Activated naive CD4-positive, alpha-beta T cell (primary cell): ENCODE results near the gene PRR5L.

Experiments used
- DNase-seq, 4 experiments: peaks; one replicate each; lab custom pipeline; 2025; lab: John Stamatoyannopoulos, UW

PRR5L gene

DNA sequence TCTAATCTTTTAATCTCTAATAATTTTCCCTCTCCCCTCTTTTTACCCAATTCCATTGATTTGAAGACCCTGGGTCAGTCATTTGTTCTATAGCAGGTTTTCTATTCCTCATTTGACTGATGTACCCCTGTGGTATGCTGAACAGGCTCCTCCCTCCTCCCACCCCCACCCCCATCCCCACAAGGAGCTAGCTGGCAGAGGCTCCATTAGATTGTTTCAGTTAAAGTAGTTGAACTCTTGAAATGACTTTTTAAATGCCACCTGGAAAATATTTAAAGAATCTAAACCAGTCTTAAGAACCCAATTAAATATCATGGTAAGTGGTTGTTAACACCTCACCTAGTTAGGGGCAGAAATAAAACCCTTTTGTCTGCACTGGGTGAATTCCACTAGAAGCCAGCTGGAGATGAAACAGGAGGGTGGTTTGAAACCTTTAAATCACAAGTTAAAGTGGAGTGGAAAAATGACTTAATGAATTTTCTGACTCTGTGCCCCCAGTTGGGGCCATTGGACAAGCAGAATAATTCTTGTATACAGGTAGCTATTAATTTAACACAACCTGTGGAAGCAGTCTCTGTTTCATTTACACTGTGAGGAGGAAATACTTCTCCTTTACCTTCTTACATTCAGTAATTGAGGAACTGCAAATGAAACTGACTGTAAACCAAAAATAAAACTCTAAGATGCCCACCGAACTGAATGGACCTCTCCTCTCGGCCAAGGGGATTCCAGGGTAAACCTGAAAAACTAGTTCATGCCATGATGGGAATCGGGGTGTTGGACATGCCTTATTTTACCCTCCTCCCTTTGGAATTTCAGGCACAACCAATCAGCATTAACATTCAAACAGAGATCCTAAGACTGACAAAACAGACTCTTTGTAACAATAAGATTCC lies 30.7 kb downstream of the PRR5L start:
- no peak for DNase-seq

DNA sequence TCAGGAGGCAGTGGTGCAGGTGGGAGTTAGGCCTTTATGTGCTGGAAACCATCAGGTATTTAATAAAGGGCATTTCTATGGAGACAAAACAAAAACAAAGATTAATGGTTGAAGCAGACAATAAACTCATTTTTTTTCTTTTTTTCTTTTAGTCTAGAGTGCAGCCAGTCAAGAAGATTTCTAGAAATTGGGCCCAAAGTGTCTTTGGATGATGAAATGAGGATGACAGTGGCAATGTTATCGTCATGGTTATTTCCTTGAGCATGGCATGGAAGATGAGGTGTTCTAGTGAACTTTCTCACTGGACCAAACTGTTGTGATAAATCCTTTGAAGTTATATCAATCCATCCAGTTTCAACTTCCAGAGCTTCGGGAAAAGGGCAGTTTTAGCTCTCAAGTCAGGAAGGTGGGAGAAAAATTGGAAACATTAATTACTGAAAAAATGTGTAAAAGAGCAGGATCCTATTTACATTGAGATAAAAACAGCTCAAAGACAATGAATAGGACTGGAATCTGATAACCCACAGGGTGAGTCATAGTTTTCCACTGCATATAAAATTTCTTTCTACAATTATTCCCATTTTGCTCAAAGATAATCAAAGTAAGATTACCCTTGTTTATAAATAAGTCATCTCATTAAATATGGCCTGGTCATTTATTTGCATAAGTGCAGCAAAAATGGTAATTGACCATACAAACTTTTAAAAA lies 33.0 kb downstream of the PRR5L start:
- no peak for DNase-seq

DNA sequence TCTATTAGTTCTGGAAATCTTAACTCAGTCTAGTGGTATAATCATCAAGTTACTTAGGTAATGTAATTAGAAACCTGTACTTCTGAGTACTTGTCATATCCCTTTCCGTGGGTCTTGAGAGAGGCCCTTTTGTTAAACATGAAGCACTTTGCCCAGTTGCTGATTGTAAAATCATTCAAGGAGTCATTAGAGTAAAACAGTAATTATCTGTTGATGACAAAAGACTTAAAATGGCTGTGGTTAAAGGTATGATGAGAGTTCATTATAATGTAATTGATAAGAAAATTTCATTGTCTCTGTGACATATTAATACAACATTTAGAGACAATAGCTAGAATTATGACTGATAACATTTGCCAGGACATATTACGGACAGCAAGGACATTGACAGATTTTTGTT lies 34.3 kb downstream of the PRR5L start:
- no peak for DNase-seq

DNA sequence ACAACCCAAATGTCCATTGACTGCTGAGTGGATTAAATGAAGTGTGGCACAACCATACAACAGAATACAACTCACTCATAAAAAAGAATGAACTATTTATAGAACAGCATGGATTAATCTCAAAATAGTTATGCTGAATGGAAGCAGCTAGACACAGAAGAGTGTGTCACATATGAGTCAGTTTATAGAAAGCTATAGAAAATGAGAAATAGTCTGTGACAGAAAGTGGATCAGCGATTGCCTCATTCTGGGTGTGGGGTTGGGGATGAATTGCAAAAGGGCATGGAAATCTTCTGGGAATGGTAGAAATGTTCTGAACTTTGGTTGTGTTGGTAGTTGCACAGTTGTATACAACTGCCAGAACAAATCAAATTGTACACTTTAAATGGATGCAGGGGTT lies 37.4 kb downstream of the PRR5L start:
- no peak for DNase-seq

DNA sequence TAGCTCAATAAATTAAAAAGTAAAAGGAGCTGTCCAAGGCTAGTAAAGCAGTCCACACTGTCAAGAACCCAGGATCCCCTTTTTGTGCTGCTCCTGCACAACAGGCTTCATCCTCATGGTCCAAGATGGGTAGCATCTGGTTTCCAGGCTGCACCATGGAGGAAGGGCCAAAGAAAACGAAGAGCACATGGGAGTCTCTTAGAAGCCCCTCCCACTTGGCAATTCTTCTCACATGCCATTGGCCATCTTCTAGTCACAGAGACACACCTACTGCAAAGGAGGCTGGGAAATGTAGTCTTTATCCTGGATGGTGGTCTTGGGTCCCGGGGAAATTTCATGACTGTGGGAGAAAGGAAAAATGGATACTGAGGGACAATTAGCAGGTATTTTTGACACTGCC lies 37.8 kb downstream of the PRR5L start:
- DNase-seq = no peak

DNA sequence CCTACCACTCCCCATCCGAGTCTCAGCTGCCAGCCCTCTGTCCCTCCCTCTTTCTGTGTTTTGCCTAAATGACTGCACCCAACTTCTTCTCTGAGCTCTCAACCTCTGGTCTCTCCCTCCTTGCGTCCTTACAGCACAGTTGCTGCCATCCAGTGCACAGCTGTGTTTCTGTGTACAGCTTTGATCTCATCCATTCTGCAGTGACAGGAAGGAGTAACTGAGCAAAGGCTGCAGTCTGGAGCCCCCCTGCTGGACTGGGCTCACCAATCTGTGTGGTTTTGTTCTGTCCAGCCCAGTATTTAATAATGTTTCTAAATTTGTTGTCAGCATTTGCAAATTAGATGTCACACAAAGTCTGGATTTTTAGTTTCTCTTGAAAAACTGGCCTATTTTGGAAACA lies 43.8 kb downstream of the PRR5L start:
- DNase-seq = no peak

DNA sequence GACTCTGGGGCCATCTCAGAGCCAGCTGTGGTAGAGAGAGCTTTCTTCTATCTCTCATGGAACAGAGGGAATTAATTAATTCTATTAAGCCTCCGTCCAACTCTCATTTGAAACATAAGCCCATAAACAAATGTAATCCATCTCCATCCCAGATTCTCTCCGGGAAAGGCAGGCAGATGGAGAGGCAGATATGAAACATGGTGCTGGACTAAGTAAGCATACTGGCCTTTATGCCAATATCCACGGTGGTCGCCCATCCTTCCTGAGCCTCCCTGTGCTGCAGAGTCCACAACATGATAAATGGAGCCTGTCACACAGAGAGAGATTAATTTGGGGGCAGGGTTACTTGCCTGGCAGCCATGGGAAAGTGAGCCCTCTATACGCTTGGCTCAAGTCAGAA lies 44.8 kb downstream of the PRR5L start:
- no peak for DNase-seq

DNA sequence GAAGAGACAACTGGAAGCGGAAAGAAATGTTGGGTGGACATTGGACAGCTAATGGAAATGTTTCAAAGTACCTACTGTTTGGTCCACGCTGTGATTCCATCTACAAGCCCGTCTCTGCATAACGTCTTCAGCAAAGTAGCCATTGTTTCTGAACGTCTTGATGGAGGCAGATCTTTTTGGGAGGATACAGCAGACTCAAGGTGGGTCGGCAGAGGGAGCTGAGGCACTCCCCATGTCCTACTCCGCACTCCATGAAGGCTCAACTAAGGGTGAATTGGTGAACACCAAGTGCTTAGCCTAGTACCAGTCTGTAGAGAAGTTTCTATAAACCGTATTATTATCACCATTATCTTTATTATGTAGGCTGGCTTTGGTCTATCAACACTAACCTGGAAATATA lies 45.8 kb downstream of the PRR5L start:
- no peak for DNase-seq

DNA sequence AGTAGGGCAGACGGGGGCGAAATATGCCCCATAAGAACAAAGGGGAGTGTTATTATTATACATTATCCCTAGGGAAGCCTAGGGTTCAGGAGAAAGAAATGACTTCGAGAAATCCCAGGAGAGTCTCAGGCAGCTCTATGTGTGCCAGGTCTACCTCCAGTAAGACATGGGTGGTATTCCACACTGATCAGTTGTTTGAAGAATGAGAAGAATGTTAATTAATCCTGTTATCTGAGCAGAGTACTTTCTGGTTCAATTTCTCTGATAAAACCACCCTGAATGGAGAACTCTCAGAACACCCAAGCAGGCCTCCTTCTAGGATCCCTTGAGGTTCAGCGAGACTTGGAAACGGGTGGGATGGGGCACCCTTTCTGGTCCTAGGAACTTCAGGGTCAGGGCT lies 46.2 kb downstream of the PRR5L start:
- DNase-seq = no peak

DNA sequence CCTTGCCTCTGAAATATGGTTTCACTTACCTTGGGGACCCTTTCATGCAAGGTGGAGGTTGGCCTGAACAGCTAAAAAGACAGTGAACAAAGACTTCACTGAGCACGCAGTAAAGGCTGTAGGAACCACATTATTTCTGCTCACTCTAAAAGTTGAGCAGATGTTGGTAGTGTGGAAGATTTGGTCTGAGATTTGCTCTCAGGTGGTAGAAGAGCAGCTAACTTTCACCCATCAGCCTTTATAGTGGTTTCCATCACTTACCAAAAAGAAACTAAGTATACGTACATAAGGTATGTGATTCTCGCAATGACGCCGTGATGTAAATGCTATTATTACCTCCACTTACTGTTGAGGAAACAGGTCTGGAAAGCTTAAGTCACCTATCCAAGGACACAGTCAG lies 47.3 kb downstream of the PRR5L start:
- DNase-seq = no peak

DNA sequence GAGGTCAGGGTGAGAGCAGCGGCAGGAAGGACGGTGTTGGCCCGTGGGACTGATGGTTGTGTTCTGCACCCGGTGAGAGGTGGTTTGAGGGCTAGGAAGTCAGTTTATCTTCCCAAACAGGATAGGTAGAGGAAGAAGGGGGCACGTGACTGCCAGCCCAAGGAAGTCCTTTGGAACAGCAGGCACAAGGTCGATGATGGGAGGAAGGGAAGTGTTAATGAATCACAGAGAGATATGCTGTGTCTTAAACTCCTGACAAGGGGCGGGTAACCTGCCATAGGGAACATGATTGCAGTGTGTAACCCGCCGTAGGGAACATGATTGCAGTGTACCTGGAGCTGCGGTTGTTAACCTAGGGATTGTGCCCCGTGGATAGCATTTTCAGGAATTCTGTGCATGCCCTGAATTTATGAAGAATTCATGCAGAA lies 49.0 kb downstream of the PRR5L start:
- no peak for DNase-seq

DNA sequence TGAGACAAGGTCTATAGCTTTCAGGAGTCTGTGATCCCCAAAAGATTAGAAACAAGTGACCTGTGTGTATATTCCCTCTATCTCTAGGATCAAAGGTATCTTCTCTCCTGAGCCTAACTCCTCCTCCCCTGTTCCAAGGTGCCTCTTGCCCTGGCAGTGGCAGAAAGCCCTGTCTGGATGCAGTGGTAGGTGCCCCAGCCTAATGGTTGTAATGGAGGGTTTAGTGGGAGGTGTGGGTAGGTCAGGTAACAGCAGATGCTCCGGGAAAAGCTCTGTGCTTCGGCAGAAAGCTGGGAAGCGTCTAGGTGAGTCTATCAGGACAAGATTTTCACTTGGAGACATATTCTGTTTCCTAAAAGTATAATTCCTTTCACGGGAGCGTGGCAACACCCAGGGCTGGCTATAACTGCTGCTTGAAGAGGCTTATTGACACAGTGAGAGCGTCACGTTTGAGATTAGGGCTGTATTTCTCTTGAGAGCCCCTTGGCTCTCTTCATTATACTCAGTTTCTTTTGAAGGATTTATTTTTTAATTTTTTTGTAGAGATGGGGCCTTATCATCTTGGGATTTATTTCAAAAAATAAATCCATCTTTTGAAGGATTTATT lies 49.5 kb downstream of the PRR5L start:
- DNase-seq = no peak

DNA sequence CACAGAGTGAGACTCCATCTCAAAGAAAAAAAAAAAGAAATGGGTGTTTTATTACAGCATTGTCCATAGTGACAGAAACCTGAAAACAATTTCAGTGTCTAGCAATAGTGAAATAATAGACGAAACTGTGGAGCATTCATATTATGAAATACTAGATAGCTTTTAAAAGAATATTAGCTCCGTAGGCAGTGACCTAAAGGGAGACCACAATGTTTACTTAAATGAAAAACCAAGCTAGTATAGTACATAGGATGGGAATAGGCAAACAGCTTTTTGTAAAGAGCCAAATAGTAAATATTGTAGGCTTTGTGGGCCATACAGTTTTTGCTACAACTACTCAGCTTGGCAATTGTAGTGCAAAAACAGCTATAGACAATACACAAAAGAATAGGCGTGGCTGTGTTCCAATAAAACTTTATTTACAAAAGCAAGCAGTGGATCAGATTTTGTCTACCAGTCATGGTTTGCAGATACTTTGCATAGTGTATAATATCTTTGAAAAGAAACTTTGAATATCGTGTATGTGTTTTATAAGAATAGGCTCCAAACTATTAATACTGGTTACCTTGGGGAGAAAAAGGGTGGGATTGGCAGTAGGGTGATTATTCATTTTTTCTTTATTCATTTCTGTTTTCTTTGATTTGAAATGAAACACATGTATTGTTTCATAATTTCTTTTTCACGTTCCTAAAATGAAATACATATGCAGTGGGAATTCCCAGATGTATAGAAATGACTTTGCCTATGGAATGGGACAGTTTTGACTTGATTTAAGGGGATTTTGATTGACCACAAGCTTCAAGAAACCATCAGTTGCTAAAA lies 50.7 kb downstream of the PRR5L start:
- DNase-seq = no peak

DNA sequence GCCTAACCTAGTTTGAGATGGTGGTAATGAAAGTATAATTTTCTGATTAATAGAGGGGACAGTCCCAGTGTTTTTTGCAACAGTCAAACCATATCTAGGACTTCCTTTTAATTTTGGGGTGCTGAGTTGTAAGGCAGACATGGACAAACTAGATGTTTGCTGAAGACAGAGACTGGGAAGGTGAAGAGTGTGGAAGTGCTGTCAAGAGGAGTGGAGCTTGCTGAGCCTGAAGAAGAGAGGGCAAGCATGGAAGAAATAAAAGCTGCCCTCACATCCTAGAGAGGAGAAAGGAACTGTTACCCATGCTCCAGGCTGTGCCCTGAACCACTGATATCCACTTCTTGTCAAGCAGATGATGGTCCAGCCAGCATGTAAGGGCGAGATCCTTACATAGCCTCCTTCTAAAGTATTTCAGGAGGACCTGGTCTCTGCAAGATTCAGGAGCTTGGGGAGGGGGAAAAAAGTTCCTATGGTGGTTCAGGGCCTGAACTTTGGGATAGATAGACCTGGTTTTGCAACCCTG lies 51.4 kb downstream of the PRR5L start:
- no peak for DNase-seq

DNA sequence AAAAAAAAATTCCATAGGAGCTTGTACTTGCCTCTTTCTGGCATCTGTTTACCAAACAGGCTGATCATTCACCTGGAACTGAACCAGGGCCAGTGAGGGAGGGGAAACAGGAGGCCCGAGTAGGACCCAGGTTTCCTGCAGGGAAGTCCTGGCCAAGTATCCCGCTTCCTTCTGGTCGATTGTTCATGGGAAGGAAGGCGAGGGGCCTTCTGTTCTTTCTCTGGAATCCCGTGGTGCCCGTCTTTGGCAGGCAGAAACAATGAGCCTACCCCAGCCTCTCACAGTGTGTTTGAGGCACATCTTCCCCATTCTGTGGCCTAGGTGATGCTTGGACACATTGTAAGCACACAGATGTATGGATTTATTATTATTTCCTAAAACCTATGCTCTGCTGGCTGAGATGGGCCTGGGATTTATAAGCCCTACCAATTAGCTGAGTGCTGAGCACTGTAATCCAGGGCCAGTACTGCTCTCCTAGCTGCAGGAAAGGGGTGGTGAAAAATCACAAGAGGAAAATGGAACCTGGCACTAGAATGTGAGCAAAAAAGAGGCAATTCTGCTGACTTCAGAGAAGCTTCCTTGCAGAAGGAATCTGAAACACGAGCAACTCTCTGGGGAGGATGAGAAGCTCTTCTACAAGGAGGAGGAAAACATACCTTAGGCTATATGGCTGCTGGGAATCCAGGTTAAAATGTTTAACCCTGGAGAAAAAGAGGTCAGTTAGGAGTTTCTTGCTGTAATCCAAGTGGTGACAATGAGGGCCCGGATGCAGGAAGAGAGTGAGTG lies 53.5 kb downstream of the PRR5L start:
- no peak for DNase-seq

DNA sequence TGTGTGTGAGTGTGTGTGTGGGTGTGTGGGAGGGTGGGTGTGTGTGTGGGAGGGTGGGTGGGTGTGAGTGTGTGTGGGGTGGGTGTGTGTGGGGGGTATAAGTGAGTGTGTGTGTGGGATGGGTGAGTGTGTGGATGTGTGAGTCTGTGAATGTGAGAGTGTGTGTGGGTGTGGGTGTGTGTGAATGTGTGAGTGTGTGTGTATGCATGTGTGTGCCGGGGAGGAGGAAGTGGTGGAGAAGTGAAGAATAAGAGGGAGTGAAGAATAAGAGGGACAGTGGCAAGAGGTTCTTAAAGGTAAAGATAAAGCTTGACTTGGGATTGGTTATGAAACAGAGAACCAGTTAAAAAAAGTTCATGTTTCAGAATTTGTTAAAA lies 54.0 kb downstream of the PRR5L start:
- no peak for DNase-seq

DNA sequence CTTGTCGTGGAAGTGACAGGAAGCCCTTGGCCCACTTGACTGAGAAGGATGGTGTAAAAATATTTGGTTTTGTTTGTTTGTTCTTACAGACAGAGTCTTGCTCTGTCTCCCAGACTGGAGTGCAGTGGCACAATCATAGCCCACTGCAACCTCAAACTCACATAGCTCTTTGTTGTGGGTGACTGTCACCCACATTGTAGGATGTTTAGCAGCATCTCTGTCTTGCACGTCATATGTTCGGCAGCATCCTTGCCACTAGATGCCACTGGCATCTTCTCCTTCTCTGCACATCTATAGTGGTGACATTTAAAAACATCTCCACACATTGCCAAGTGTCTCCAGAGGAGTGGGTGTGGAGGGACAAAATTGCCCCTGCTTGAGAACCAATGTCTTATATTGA lies 56.8 kb downstream of the PRR5L start:
- no peak for DNase-seq

DNA sequence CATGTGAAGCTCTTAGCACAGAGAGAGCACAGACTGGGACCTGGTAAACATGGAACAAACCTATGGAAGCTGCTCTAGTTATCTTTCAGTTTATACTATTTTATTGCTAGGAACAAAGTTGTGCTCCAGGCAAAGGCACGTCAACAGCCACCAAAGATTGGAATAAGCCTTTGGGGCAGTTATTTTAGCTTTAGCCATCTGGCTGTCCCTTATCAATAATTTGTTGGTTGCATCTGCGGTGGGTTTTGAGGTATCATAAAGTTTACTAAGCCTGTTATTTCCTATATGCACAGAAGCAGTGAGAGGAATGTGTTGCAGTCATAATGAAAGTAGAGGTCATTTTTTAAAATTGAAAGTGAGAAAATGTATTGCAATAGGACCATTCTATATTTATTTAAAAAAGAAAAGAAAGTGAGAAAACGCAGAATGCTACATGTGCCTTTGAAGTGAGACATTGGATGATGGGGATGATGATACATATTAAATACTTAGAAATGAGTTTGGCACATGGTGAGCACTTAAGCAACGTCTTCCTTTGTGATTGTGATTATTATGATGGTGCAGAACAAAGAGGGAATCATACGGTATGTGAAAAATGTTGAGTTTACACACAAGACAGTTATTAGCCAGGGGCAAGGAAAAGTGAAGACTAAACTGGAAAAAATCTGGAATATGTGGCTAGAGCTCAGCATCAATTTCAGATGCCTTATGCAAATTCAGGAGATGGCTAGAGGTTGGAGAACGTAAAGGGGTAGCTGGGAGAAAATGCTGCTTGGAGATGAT lies 58.3 kb downstream of the PRR5L start:
- no peak for DNase-seq

DNA sequence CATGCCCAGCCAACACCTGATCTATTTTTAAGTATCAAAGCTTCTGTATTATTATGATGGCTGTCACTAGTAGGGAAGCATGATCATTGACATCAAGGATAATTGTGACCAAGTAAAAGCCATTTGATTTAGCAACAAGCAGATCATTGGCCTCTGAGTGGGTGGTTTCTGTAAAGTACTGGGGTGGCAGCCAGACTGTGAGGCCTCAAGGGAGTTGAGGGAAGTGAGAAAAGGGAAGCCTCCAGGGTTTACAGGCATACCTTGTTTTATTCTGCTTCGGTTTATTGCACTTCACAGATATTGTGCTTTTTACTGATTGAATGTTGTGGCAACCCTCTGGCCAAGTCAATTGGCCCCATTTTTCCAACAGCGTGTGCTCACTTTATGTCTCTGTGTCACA lies 60.1 kb downstream of the PRR5L start:
- no peak for DNase-seq

DNA sequence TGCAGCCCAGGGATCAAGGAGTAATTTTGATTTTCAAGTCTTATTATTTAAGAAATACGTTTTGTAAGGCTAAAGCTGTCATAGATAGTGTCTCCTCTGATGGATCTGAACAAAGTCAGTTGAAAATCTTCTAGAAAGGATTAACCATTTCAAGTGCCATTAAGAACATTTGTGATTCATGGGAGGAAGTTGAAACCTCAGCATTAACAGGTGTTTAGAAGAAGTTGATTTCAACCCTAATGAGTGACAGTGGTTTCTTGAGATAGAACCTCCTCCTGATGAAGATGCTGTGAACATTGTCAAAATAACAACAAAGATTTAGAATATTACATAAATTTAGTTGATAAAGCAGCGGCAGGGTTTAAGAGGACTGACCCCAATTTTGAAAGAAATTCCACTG lies 61.7 kb downstream of the PRR5L start:
- no peak for DNase-seq
